ENCODE measurements around the gene GABARAP.

Gene GABARAP

DNA sequence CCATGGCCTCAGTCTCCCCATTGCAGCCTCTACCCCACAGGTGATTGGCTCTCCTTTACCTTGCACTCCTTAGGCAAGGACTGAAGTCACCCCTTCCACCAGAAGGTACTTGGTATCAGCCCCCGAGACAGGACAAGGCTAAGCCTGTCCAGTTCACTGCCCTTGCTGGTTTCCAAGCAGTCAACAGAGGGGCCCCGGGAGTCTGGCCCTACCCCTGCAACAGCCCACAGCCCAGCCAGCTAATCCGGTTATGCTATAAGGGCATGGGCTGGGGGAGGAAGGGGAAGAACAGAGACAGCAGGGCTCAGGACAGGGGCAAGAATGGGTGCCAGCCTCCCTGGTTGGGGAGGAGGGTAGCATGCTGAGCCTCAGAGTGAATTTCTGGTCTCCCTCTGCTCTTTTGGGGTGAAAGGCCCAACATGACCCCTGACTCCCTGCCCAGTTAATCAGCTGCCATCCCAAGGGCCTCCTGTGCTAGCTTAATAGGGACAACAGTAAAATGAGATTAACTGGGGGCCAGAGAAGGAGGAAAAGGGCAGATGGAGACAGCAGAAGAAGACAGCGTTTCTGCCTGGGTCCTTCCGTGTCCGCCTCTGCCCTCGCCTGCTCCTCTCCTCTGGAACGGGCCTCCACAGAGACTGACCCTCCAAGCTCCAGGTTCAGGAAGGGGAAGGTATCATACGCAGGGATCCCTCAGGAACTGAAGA lies 33.3 kb downstream of the GABARAP start:
- Histone ChIP-seq H3K36me3 (ENCODE audit: control insufficient read depth in 1 of 2, insufficient read depth in 2 of 2, low read length in 2 of 2) (peaks cover 3% of the 10 kb centered on the region in 2 experiments), H2BK5ac (ENCODE audit: low read depth, low read length, poor library complexity) (no peak overlapping the region), H3K4ac (ENCODE audit: low read depth, low read length) (no peak overlapping the region), H3K79me1 (ENCODE audit: low read length) (peaks cover 2% of the 10 kb centered on the region), H3K4me1 (ENCODE audit: control insufficient read depth in 1 of 2, insufficient read depth in 2 of 2, low read length in 2 of 2) (peaks cover 19 to 20% of the 10 kb centered on the region in 2 experiments), H2BK120ac (ENCODE audit: insufficient read depth, low read length, poor library complexity) (no peak overlapping the region), H3K23ac (ENCODE audit: low read length) (no peak overlapping the region), H3K27ac (ENCODE audit: low read depth, low read length) (no peak overlapping the region), H4K8ac (ENCODE audit: low read depth, low read length) (no peak overlapping the region), H4K12ac (ENCODE audit: low read depth, low read length) (no peak overlapping the region), H2AFZ (ENCODE audit: insufficient read depth, low read length, poor library complexity) (no peak overlapping the region), H2AK5ac (ENCODE audit: low read length) (no peak overlapping the region), H2BK12ac (ENCODE audit: low read length) (no peak overlapping the region), H3K14ac (ENCODE audit: low read length) (no peak overlapping the region), H3K27me3 (ENCODE audit: insufficient read depth, low read length) (no peaks in the 10 kb centered on the region), H3K79me2 (ENCODE audit: control insufficient read depth, insufficient read depth, low read length, poor library complexity) (peaks cover 1% of the 10 kb centered on the region), H3K4me3 (ENCODE audit: low read depth, low read length) (no peak overlapping the region), H3K9me3 (ENCODE audit: insufficient read depth, low read depth, low read length) (peaks cover 4% of the 10 kb centered on the region), H3K18ac (ENCODE audit: low read length) (no peak overlapping the region), H4K91ac (ENCODE audit: low read depth, low read length) (no peak overlapping the region), H3K4me2 (ENCODE audit: low read length) (no peak overlapping the region), H3K9ac (ENCODE audit: low read length) (no peak overlapping the region)
- DNase-seq = no peak
- WGBS (ENCODE audit: extremely low coverage, insufficient coverage, insufficient read length) = no CpG with 5 or more reads among the region's 9 CpGs

DNA sequence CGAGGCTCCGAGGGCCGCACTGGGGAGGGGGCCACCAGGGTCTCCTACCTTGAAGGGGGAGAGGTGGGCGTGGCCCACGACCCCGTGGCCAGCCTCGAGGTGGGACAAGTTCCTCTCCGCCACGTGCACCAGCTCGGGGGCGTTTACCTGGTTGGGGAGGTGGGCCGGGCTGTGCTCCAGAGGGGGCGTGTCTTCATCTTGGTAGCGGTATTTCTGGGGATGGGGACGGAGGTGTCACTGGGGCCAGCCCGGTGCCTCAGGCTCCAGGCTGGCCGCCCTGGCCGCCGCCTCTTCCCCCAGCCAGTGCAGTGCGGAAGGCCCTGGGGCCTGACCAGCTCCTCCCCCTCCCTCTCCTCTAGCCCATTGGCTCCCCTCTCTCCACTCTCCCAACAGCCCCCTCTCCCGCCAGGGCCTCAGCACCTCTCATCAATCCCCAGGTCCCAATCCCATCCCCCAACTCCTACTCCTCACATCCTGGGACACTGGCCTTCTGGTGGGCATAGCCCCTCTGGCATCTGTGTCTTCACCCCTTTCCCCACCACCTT lies 34.1 kb downstream of the GABARAP start:
- no peak overlapping the region for H2BK5ac ChIP-seq (ENCODE audit: low read depth, low read length, poor library complexity)
- no peak overlapping the region for H2BK12ac ChIP-seq (ENCODE audit: low read length)
- H3K36me3 ChIP-seq (ENCODE audit: control insufficient read depth in 1 of 2, insufficient read depth in 2 of 2, low read length in 2 of 2) = peaks cover 10 to 11% of the 10 kb centered on the region in 2 experiments
- H3K4me1 ChIP-seq (ENCODE audit: control insufficient read depth in 1 of 2, insufficient read depth in 2 of 2, low read length in 2 of 2) = peaks cover 17% of the 10 kb centered on the region in 2 experiments
- H4K12ac ChIP-seq (ENCODE audit: low read depth, low read length) = no peak overlapping the region
- no peaks in the 10 kb centered on the region for H3K27me3 ChIP-seq (ENCODE audit: insufficient read depth, low read length)
- H3K23ac ChIP-seq (ENCODE audit: low read length) = no peak overlapping the region
- no peak overlapping the region for H3K18ac ChIP-seq (ENCODE audit: low read length)
- WGBS (ENCODE audit: extremely low coverage, insufficient coverage, insufficient read length) = no CpG with 5 or more reads among the region's 21 CpGs
- no peak overlapping the region for H3K14ac ChIP-seq (ENCODE audit: low read length)
- peaks cover 1% of the 10 kb centered on the region for H3K79me2 ChIP-seq (ENCODE audit: control insufficient read depth, insufficient read depth, low read length, poor library complexity)
- no peak overlapping the region for H3K27ac ChIP-seq (ENCODE audit: low read depth, low read length)
- no peak overlapping the region for H2AFZ ChIP-seq (ENCODE audit: insufficient read depth, low read length, poor library complexity)
- H3K4me2 ChIP-seq (ENCODE audit: low read length) = no peak overlapping the region
- no peak for DNase-seq
- H4K8ac ChIP-seq (ENCODE audit: low read depth, low read length) = no peak overlapping the region
- H4K91ac ChIP-seq (ENCODE audit: low read depth, low read length) = no peak overlapping the region
- H3K79me1 ChIP-seq (ENCODE audit: low read length) = peaks cover 2% of the 10 kb centered on the region
- no peak overlapping the region for H3K9ac ChIP-seq (ENCODE audit: low read length)
- no peak overlapping the region for H2BK120ac ChIP-seq (ENCODE audit: insufficient read depth, low read length, poor library complexity)
- no peak overlapping the region for H3K4ac ChIP-seq (ENCODE audit: low read depth, low read length)
- H3K9me3 ChIP-seq (ENCODE audit: insufficient read depth, low read depth, low read length) = peaks cover 4% of the 10 kb centered on the region
- H3K4me3 ChIP-seq (ENCODE audit: low read depth, low read length) = no peak overlapping the region
- no peak overlapping the region for H2AK5ac ChIP-seq (ENCODE audit: low read length)

DNA sequence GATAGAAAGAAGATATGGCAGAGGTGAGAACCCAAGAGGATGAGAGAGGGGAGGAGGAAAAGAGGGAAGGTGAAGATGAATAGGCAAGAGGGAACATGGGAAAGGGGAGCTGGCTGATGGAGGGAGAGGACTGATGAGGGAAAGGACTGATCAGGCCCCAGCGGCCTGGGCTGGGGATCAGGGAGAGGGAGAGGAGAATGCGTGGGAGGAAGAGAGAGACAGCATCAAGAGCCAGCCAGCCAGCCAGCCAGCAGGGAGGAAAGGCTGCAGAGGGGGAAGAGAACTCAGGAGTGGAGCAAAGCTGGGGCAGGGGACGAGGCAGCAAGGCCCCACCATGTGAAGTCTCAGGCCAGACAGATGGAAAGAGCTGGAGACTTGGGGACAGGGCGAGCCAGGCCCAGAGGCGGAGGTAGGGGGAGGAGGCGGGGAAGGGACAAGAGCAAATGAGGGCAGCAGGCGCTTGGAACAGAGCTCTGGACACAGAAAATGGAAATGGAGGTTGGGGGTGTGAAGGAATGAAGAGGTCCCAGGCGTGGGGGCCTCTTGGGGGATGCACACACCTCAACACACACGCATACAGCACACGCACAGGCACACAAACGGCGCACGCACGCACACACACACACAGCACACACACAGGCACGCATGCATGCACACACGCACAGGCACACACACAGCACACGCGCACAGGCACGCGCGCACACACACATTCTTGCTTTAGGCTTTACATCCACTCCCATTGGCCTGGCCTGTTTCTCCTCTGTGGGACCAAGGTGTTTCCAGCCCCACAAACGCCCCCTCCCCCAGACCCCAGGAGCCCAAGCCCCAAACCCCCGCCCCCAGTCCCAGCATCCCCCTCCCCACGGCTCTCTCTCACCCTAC lies 34.9 kb downstream of the GABARAP start:
- H3K4ac ChIP-seq (ENCODE audit: low read depth, low read length) = no peak overlapping the region
- no peaks in the 10 kb centered on the region for H3K27me3 ChIP-seq (ENCODE audit: insufficient read depth, low read length)
- no peak overlapping the region for H4K8ac ChIP-seq (ENCODE audit: low read depth, low read length)
- no peak overlapping the region for H3K18ac ChIP-seq (ENCODE audit: low read length)
- no peak overlapping the region for H4K91ac ChIP-seq (ENCODE audit: low read depth, low read length)
- H3K9me3 ChIP-seq (ENCODE audit: insufficient read depth, low read depth, low read length) = peaks cover 4% of the 10 kb centered on the region
- H3K23ac ChIP-seq (ENCODE audit: low read length) = no peak overlapping the region
- H3K4me2 ChIP-seq (ENCODE audit: low read length) = no peak overlapping the region
- H2BK5ac ChIP-seq (ENCODE audit: low read depth, low read length, poor library complexity) = no peak overlapping the region
- H3K36me3 ChIP-seq (ENCODE audit: control insufficient read depth in 1 of 2, insufficient read depth in 2 of 2, low read length in 2 of 2) = peaks cover 15 to 17% of the 10 kb centered on the region in 2 experiments
- H3K14ac ChIP-seq (ENCODE audit: low read length) = no peak overlapping the region
- no peak overlapping the region for H2AFZ ChIP-seq (ENCODE audit: insufficient read depth, low read length, poor library complexity)
- no peak overlapping the region for H3K27ac ChIP-seq (ENCODE audit: low read depth, low read length)
- H3K79me2 ChIP-seq (ENCODE audit: control insufficient read depth, insufficient read depth, low read length, poor library complexity) = peaks cover 1% of the 10 kb centered on the region
- no peak for DNase-seq
- no peak overlapping the region for H2BK12ac ChIP-seq (ENCODE audit: low read length)
- H3K79me1 ChIP-seq (ENCODE audit: low read length) = peaks cover 2% of the 10 kb centered on the region
- H3K4me1 ChIP-seq (ENCODE audit: control insufficient read depth in 1 of 2, insufficient read depth in 2 of 2, low read length in 2 of 2) = peaks cover 17% of the 10 kb centered on the region in 2 experiments
- no peak overlapping the region for H3K9ac ChIP-seq (ENCODE audit: low read length)
- H2BK120ac ChIP-seq (ENCODE audit: insufficient read depth, low read length, poor library complexity) = no peak overlapping the region
- no peak overlapping the region for H4K12ac ChIP-seq (ENCODE audit: low read depth, low read length)
- H2AK5ac ChIP-seq (ENCODE audit: low read length) = no peak overlapping the region
- no CpG with 5 or more reads among the region's 24 CpGs for WGBS (ENCODE audit: extremely low coverage, insufficient coverage, insufficient read length)
- H3K4me3 ChIP-seq (ENCODE audit: low read depth, low read length) = peak overlapping the region; percentile 49

DNA sequence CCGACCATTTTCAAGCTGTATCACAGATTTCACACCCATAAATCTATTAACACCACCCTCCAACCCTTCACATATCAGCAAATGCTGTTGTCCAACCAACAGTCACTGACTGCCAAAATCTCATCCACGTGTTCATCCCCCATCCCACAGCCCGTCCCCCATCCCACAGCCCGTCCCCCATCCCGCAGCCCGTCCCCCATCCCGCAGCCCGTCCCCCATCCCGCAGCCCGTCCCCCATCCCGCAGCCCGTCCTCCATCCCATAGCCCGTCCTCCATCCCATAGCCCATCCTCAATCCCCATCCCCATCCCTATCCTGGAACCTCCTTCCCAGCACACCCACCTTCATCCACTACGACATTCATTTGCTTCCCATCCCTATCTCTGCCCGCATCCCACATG lies 36.7 kb downstream of the GABARAP start:
- Histone ChIP-seq H2AK5ac (ENCODE audit: low read length) (no peak overlapping the region), H2BK120ac (ENCODE audit: insufficient read depth, low read length, poor library complexity) (no peak overlapping the region), H3K27ac (ENCODE audit: low read depth, low read length) (no peak overlapping the region), H3K9me3 (ENCODE audit: insufficient read depth, low read depth, low read length) (peaks cover 4% of the 10 kb centered on the region), H3K14ac (ENCODE audit: low read length) (no peak overlapping the region), H3K27me3 (ENCODE audit: insufficient read depth, low read length) (no peaks in the 10 kb centered on the region), H3K23ac (ENCODE audit: low read length) (no peak overlapping the region), H3K4ac (ENCODE audit: low read depth, low read length) (no peak overlapping the region), H2BK5ac (ENCODE audit: low read depth, low read length, poor library complexity) (no peak overlapping the region), H2AFZ (ENCODE audit: insufficient read depth, low read length, poor library complexity) (no peak overlapping the region), H4K91ac (ENCODE audit: low read depth, low read length) (no peak overlapping the region), H4K12ac (ENCODE audit: low read depth, low read length) (no peak overlapping the region), H2BK12ac (ENCODE audit: low read length) (no peak overlapping the region), H3K36me3 (ENCODE audit: control insufficient read depth in 1 of 2, insufficient read depth in 2 of 2, low read length in 2 of 2) (peaks cover 17 to 18% of the 10 kb centered on the region in 2 experiments), H3K9ac (ENCODE audit: low read length) (no peak overlapping the region), H3K18ac (ENCODE audit: low read length) (no peak overlapping the region), H3K79me2 (ENCODE audit: control insufficient read depth, insufficient read depth, low read length, poor library complexity) (no peaks in the 10 kb centered on the region), H3K79me1 (ENCODE audit: low read length) (peaks cover 2% of the 10 kb centered on the region), H3K4me1 (ENCODE audit: control insufficient read depth in 1 of 2, insufficient read depth in 2 of 2, low read length in 2 of 2) (peaks cover 10 to 14% of the 10 kb centered on the region in 2 experiments), H3K4me3 (ENCODE audit: low read depth, low read length) (no peak overlapping the region), H4K8ac (ENCODE audit: low read depth, low read length) (no peak overlapping the region), H3K4me2 (ENCODE audit: low read length) (peak overlapping the region; percentile 54)
- WGBS (ENCODE audit: extremely low coverage, insufficient coverage, insufficient read length) = 100% methylated on average over 2 of the region's 15 CpGs
- no peak for DNase-seq
